Activated T-cell treated with anti-CD3 and anti-CD28 coated beads for 48 hours (primary cell): Measurements from ENCODE around the gene NANOS3.
A peak's percentile ranks its signal among the peaks of the same experiment; 100 is the strongest.

Source experiments
- DNase-seq: peaks from one replicate; pipeline ENCODE4 v3.0.0-alpha.2; 2020; ENCODE audit warnings: low read depth

Gene NANOS3

DNA sequence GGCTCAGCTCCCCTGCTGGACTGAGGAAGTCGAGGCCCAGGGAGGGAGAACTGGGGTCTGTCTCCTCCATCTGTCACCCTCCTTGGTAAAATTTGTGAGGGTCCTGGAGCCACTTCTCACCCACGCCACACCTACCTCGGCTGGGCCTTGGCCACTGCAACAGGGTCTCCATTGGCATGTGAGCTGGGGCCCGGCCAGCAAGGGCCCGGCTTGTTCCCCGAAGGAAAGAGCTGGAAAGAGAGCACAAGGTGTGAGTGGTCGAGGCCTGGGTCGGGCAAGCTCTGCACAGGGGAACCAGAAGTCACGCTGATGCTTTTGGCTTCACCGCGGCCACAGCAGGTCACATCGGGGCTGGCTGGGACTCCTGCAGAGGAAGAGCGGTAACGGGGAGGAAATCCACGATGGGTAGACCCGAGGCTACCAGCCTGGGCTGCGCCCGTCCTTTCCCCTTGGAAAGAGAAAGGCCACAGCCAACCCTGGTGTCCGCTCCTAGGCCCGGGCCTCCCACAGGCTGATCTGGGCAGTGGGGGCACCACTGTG is 9.0 kb downstream of the NANOS3 start:
- DNase-seq: no peak

DNA sequence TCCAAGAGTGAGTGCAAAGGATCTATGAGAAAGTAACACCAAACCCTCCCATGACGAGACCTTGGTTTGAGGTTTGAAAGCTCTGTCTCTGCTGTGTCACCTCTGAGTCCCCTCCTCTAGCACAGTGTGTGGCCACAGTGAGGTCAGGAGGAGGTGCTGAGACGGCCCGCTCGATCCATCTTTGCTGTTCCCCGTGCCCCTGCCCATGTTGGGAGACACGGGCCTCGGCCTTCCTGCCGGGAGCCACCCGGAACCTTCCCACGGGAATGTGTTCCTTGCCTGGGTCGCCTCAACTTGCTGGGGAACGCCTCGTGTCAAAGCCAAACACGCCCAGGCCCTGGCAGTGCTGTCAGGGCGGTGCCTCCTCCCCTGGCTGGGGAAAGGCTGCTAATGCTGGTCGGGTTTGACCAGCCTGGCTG is 10.1 kb downstream of the NANOS3 start:
- no peak for DNase-seq

DNA sequence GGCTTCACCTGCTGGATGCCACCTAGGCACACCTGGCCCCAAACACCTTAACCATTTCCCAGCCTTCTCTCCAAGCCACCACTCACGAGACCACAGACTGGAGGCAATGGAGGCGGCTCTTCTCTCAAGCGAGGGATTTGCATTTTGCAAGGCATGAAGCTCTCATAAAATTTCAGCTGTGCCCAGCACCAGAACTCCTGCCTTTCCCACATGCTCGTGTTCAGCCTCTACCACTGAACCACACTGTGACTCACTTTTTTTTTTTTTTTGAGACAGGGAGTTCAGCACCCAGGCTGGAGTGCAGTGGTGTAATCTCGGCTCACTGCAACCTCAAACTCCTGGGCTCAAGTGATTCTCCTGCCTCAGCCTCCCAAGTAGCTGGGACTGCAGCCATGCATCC is 10.6 kb downstream of the NANOS3 start:
- no peak for DNase-seq

DNA sequence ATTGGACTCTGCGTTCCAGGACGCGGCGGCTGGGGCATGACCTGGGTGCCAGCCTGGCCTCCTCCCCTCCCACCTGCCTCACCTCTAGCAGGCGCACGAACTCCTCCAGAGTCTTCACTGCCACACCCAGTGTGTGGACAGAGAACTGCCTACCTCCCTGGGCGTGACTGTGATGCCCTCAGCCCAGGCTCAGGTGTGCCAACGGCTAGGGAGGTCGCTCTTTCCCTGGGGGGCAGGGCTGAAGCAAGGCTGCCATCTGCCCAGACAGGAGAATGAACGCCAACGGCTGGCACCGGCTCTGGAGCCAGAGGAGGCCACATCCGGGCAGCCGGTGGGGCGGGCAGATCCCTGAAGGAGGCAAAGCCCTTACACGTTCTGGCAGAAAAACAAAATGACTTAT is 11.3 kb downstream of the NANOS3 start:
- no peak for DNase-seq

DNA sequence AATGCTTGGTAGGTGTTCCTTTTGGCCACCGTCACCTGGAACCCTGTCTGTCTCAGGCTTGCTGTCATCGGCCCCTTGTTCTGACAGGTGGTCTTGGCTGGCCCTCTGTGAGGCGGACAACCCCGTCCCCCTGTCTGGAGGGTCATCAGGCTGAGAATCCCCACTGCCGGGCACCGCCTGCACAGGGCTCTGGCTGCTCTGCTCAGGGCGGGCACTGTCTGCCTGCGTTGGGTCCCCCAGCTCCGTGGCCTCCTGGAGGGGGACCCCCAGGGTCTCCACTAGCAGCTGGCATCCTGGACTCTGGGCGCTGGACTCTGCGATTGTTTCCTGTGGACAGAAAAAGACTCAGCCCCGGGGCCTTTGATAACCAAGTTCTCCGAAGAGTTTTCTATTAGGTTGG is 13.2 kb downstream of the NANOS3 start:
- no peak for DNase-seq

DNA sequence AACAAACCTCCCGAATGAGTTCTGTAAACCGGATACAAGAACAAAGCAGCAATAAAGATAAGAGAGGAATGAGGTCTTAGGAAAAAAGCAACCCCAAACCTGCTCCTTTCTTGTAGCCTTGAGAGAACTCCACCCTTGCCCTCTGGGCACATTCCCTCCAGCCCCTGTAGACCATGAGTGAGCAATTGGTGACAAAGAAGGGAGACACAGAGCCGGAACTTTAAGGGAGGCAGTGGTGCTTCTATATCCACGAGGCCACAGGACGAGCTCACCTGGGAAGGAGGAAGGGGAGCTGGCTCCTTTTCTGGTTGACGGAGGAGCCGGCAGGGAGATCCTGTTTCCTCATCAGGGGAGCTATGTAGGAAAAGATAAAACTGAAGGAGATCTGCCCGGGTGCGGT is 15.9 kb downstream of the NANOS3 start:
- DNase-seq: no peak

DNA sequence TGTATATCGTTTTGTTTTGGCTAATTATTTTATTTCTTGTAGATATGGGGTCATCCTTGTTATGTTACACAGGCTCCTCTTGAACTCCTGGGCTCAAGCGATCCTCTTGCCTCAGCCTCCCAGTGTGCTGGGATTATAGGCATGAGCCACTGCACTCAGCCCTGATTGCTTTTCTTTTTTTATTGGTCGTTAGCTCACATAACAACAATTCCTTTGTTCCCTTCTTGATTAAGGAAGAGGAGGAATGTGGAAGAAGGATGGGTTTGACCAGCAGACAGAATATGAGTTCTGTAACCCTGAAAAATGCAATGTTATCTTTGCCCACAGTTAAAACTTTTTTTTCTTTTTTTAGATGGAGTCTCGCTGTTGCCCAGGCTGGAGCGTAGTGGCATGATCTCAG is 17.6 kb downstream of the NANOS3 start:
- no peak for DNase-seq

DNA sequence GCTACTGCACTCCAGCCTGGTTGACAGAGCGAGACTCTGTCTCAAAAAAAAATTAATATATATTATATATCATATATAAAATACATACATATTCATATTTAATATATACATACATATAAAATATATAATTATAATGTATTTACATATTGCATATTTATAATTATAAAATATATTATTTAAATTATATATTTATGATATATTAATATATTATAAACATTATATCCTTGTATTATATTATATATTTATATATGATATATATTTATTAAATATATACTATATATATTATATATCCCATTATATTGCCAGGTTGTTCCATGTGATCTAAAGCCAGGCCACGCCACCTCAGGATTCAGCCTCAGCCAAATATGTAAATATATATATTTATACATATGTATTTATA is 19.3 kb downstream of the NANOS3 start:
- no peak for DNase-seq

DNA sequence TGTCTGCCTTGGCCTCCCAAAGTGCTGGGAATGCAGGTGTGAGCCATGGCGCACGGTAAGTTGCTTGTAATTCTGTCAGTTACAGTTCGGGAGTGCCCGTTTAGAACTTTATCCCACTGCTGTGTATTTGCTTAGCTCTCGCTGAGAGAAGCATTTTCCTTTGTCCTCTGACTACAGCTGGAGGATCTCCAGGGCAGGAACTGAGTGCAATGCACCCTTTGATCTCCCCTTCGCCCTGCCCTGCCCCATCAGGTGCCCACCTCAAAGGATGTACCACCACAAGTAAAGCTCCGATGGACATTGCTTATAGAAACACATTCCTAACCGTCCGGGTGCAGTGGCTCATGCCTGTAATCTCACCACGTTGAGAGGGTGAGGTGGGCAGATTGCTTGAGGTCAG is 22.5 kb downstream of the NANOS3 start:
- no peak for DNase-seq

DNA sequence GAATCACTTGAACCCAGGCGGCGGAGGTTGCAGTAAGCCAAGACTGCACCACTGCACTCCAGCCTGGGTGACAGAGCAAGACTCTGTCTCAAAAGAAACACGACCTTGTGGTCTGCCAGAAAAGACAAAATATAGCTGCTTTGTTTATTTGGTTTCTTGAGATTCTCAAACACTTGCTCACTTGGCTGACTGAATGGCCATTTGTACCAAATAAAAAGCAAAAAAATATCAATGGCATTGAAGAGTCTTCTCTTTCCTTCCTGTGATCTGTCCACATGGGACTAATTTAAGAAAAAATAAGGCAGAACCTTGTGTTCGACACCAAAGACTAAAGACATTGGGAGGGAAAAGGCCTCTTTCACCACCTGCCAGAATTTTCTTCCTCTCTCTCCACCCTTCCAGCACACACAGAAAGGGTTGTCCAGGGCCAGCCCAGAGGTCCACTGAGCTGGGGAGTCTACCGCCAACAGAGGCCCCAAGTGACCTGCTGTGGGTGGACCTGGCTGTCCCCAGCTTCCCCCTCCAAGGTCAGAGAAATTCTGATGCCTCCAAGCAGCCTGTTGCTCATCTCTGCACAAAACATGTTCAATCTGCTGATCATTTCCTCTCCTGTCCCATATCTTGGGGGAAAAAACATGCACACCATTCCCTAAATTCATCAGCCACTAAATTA is 23.1 kb downstream of the NANOS3 start:
- DNase-seq: no peak

DNA sequence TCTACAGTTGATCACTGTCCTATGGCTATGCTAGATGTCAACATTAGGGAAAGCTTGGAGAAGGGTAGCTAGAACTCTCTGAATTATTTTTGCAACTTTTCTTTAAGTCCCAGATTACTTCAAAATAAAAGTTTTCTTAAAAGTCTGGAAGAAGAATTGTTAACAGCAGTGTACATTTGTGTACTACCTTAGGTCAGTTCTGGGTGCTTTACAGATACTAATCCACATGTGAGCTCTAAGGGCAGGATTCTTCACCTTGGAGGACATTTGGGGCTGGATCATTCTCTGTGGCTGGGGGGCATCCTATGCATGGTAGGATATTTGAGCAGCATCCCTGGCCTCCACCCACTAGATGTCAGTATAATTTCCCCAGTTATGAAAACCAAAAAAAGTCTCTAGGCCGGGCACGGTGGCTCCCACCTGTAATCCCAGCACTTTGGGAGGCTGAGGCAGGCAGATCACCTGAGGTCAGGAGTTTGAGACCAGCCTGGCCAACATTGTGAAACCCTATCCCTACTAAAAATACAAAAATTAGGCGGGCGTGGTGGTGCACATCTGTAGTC is 26.1 kb downstream of the NANOS3 start:
- DNase-seq: no peak

DNA sequence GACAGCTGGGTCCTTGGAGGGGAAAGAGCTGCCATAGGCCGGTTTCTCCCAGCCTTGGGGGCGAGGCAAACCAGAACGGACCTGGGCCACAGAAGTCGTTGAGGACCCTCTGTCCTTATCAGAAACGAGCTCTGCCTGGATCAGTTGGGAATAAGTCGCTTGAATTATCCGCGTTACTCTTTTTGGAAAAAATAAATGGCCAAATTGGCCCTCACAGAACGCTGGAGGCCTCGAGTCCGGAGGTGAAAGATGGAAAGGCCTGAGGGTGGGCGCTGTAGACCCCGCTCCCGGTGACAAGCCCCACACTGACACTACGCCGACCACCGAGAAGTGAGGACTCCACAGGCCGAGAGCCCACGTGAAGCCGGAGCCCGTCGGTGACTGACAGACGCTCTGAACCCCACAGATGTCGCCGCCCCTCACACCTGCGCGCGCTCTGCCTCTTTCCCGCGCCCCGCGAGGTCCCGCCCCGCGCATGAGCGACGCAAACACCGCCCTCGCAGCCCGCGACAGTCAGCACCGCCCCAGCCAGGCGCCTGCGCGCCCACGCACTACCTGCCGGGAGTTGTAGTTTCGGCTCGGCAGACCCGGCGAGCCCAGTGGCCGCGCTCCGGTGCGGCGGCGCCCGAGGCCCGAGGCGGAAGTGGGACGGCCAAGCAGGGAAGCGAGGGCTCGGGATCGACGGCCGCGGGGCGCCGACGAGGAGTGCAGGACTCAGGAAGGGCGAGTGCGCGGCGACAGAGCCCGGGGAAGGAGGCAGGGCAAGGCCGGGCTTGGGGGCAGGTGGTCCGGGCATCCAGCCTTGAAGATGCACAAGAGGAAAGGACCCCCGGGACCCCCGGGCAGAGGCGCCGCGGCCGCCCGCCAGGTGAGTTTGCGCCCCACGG is 28.9 kb downstream of the NANOS3 start, which contains the start of the genes BRME1 and CC2D1A:
BRME1 (minus strand) TSS at position 484 of the 887 bp plus-strand sequence. CDS start 1,225 bp downstream, outside the sequence.
CC2D1A (plus strand) TSS at position 568 of the 887 bp plus-strand sequence; CDS start at position 809, 241 bp downstream.
- DNase-seq: peak; percentile 96

DNA sequence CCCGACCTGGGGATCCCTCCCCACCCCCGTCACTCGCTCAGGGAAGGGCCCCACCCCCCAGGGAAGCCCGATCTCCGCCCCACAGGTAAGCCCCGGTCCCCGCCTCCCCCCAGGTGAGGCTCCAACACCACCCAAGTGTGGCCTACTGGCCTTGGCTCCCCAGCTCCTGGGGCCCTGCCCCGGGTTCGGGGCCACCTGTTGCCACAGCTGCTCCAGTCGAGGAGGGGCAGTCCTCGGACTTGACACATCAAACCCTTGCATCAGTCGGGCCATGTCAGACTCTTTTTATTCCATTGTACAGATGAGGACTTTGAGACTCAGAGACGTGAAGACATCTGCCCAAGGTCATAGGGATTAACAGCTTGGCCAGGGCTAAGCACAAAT is 29.6 kb downstream of the NANOS3 start:
- no peak for DNase-seq

DNA sequence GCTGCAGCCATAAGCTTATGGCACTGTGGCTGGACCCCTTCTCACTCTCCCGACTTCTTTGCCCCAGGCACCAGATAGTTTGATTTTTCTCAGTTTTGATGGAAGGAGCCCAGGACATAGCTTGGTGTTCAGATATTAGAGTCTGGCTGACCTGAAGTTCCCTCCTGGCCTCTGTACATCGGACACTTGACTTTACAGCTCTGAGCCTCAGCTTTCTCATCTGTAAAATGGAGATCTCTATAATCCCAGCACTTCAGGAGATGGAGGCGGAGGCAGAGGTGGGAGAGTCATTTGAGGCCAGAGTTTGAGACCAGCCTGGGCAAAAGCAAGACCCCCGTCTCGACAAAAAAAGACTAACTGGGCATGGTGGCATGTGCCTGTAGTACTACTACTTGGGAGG is 30.0 kb downstream of the NANOS3 start:
- no peak for DNase-seq

DNA sequence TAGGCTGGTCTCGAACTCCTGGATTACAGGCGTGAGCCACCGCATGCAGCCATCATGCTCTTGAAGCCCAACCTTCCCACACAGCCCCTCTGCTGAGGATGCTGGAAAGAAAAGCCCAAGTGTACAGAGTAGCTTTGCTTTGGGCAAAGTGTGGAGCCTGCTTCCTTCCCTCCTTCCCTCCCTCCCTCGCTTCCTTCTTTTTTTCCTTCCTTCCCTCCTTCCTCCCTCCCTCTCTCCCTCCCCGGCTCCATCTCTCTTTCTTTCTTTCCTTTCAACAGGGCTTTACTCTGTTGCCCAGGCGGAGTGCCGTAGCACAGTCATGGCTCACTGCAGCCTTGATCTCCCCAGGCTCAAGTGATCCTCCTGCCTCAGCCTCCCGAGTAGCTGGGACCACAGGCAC is 31.7 kb downstream of the NANOS3 start:
- no peak for DNase-seq

DNA sequence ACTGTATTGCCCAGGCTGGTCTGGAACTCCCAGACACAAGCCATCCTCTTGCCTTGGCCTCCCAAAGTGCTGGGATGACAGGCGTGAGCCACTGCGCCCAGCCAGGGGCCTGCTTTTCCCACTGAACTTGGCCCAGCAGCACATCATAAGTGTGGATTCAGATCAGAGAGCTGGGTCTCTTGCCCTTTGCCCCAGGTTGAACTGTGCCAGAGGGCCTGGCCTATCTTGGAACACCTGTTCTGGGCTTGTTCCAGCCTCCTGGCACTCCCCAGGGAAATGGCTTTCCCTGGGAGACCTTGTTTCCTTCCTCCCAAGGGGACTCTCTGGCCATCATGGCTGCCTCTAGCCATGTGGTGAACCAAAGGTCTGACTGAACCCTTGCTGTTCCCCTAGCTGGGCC is 32.5 kb downstream of the NANOS3 start:
- no peak for DNase-seq

DNA sequence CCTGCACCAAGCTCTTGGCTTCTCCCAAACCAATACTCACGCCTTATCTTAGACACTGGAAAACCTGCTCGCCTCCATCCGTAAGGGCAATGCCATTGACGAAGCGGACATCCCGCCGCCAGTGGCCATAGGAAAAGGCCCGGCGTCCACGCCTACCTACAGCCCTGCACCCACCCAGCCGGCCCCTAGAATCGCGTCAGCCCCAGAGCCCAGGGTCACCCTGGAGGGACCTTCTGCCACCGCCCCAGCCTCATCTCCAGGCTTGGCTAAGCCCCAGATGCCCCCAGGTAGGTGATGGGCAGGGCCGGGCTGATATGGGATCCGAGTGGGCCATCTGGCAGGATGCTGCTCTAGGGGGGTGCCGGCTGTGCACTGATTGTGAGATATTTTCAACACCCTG is 36.4 kb downstream of the NANOS3 start:
- DNase-seq: no peak

DNA sequence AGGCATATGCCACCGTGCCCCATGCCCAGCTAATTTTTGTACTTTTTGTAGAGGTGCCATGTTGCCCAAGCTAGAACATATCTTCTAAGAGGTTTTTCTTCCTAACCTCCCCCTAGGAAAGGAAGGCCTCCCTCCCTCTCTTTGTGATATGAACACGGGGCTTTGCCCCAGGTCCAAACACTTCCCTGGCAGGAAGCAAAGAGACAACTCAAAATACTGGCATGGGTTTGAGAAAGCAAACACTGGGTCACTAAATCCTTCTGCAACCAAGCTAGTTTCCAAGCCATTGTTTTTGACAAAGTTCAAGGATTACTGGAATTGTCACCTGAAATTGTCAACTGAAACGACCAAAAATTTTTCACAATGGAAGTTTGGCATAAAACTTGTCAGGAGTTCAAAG is 37.8 kb downstream of the NANOS3 start:
- DNase-seq: no peak

DNA sequence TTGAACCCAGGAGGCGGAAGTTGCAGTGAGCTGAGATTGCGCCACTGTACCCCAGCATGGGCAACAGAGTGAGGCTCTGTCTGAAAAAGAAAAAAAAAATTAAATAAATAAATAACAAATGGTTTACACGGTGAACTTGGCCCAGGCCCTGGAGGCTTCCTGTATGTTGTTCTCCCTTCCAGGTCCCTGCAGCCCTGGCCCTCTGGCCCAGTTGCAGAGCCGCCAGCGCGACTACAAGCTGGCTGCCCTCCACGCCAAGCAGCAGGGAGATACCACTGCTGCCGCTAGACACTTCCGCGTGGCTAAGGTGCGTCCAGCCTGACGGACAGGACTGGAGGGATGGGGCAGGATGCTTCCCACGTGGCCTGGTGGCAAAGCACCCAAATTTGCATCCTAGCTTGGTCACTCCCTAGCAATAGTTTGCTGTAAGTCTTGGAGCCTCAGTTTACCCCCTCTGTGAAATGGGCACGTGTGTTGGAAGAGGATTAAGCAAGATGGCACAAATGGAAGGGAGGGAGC is 41.0 kb downstream of the NANOS3 start:
- DNase-seq: no peak

DNA sequence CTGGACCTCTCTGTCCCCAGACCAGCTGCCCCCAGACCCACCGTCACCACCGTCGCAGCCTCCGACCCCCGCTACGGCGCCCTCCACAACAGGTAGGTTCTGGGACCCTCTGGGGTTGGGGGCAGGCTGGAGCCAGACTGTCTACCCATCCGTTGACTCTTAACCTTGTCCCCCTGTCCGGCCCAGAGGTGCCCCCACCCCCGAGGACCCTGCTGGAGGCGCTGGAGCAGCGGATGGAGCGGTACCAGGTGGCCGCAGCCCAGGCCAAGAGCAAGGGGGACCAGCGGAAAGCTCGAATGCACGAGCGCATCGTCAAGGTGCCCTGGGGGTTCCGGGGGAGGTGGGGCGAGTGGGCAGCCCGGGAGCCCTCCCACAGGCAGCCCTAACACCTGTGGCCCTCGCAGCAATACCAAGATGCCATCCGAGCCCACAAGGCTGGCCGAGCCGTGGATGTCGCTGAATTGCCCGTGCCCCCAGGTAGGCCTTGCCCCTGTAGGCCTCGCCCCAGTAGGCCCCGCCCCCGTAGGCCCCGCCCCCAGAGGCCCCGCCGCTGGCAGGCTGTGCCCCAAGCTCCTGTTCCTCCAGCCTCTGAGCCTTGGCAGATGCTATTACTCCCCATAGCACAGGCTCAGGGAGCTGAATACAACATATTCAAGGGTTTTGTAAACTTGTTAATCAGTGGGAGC is 41.9 kb downstream of the NANOS3 start:
- DNase-seq: no peak

DNA sequence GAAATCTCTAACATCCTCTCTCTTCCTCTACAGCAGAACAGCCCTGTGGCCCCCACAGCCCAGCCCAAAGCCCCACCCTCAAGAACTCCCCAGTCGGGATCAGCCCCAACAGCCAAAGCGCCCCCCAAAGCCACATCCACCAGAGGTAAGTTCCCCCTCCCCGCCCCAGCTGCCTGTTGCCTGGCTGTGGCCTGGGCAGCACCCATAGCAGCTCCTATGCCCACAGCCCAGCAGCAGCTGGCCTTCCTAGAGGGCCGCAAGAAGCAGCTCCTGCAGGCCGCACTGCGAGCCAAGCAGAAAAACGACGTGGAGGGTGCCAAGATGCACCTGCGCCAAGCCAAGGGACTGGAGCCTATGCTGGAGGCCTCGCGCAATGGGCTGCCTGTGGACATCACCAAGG is 43.6 kb downstream of the NANOS3 start:
- DNase-seq: no peak
